ENCODE data around the gene WDR38.

The WDR38 gene

GRCh38 chr9:124878021-124878420 lies 24.8 kb downstream of the WDR38 start:
- no peak for TF ChIP-seq CTCF (conservative IDR thresholded peaks at IDR 0.05; ENCODE audit: low read length)
- DNase-seq (ENCODE audit: low read depth) = no peak
- no peak overlapping the region for H3K4me3 ChIP-seq (ENCODE audit: low read length)

- no peak for TF ChIP-seq CTCF (conservative IDR thresholded peaks at IDR 0.05; ENCODE audit: low read length)
- no peak overlapping the region for H3K4me3 ChIP-seq (ENCODE audit: low read length)
- no peak for DNase-seq (ENCODE audit: low read depth)
These were observed 25.3 kb downstream of the WDR38 start for GRCh38 chr9:124878518-124878917.

- DNase-seq (ENCODE audit: low read depth) = no peak
- H3K4me3 ChIP-seq (ENCODE audit: low read length) = no peak overlapping the region
- TF ChIP-seq CTCF (conservative IDR thresholded peaks at IDR 0.05; ENCODE audit: low read length) = no peak
These were observed 26.0 kb downstream of the WDR38 start for GRCh38 chr9:124879226-124879625.

GRCh38 chr9:124880501-124880900 lies 27.2 kb downstream of the WDR38 start:
- no peak overlapping the region for H3K4me3 ChIP-seq (ENCODE audit: low read length)
- no peak for DNase-seq (ENCODE audit: low read depth)
- no peak for TF ChIP-seq CTCF (conservative IDR thresholded peaks at IDR 0.05; ENCODE audit: low read length)

- TF ChIP-seq CTCF (conservative IDR thresholded peaks at IDR 0.05; ENCODE audit: low read length) = no peak
- no peak for DNase-seq (ENCODE audit: low read depth)
- no peak overlapping the region for H3K4me3 ChIP-seq (ENCODE audit: low read length)
These were observed 28.0 kb downstream of the WDR38 start for GRCh38 chr9:124881138-124881743.

GRCh38 chr9:124882231-124882630 lies 29.0 kb downstream of the WDR38 start:
- H3K4me3 ChIP-seq (ENCODE audit: low read length) = no peak overlapping the region
- TF ChIP-seq CTCF (conservative IDR thresholded peaks at IDR 0.05; ENCODE audit: low read length) = no peak
- no peak for DNase-seq (ENCODE audit: low read depth)

- no peak for TF ChIP-seq CTCF (conservative IDR thresholded peaks at IDR 0.05; ENCODE audit: low read length)
- no peak overlapping the region for H3K4me3 ChIP-seq (ENCODE audit: low read length)
- no peak for DNase-seq (ENCODE audit: low read depth)
These were observed 31.1 kb downstream of the WDR38 start for GRCh38 chr9:124884376-124884775.

All from AG10803 (cell line).